ENCODE results near the gene DAB2IP.

- TF ChIP-seq GABPA (IDR thresholded peaks at IDR 0.05 in 1 of 2, conservative IDR thresholded peaks at IDR 0.05 in 1 of 2) (no peak), CTCF (IDR thresholded peaks at IDR 0.05; ENCODE audit: low read depth, low read length, missing input control) (no peak), MAX (IDR thresholded peaks at IDR 0.05) (no peak), FOXA1 (IDR thresholded peaks at IDR 0.05) (no peak), ATF3 (IDR thresholded peaks at IDR 0.05) (no peak), SP1 (IDR thresholded peaks at IDR 0.05) (no peak), REST (IDR thresholded peaks at IDR 0.05) (no peak), JUND (IDR thresholded peaks at IDR 0.05) (no peak), TAF1 (conservative IDR thresholded peaks at IDR 0.05) (no peak)
Measured at GRCh38 chr9:121739971-121740370, 88.5 kb downstream of the DAB2IP start.

All from liver (tissue), 3 donors.